H9 (cell line): ENCODE measurements around the gene SH3RF2. TPM values are rescaled to one million over a fixed set of nuclear protein-coding genes. Genes with fewer than 3 reads are reported as not detected.

ENCODE experiments used
- DNase-seq: peaks from one replicate; pipeline ENCODE4 v3.0.0-alpha.2; 2017
- H2AFZ ChIP-seq: one replicate; pipeline ENCODE4 v1.6.1; 2013; ENCODE audit warnings: mild to moderate bottlenecking, low read length, control low read depth, moderate library complexity
- H2AK5ac ChIP-seq: 2 replicates; pipeline ENCODE4 v1.6.1; 2013; ENCODE audit warnings: low read length, control low read depth, mixed read lengths; ENCODE audit not compliant: insufficient read length
- H2BK120ac ChIP-seq: one replicate; pipeline ENCODE4 v1.6.1; 2013; ENCODE audit warnings: low read depth, mild to moderate bottlenecking, low read length, control low read depth, inconsistent platforms; ENCODE audit not compliant: poor library complexity, severe bottlenecking
- H2BK12ac ChIP-seq: 2 replicates; pipeline ENCODE4 v1.6.1; 2013; ENCODE audit warnings: low read length, control low read depth, mixed read lengths, low read depth; ENCODE audit not compliant: insufficient read length
- H2BK15ac ChIP-seq: 2 replicates; pipeline ENCODE4 v1.6.1; 2013; ENCODE audit warnings: low read depth, low read length, control low read depth
- H2BK20ac ChIP-seq: one replicate; pipeline ENCODE4 v1.6.1; 2013; ENCODE audit warnings: low read depth, mild to moderate bottlenecking, low read length, control low read depth, inconsistent platforms; ENCODE audit not compliant: poor library complexity, severe bottlenecking
- H2BK5ac ChIP-seq: 2 replicates; pipeline ENCODE4 v1.6.1; 2013; ENCODE audit warnings: low read length, control low read depth, mixed read lengths; ENCODE audit not compliant: insufficient read length
- H3K14ac ChIP-seq: 2 replicates; pipeline ENCODE4 v1.6.1; 2013; ENCODE audit warnings: low read length, control low read depth; ENCODE audit not compliant: insufficient read depth
- H3K18ac ChIP-seq: 2 replicates; pipeline ENCODE4 v1.6.1; 2013; ENCODE audit warnings: low read depth, mild to moderate bottlenecking, mixed read lengths, low read length, control low read depth; ENCODE audit not compliant: insufficient read length
- H3K23ac ChIP-seq: 2 replicates; pipeline ENCODE4 v1.6.1; 2013; ENCODE audit warnings: low read length, control low read depth, mixed read lengths, low read depth; ENCODE audit not compliant: insufficient read length
- H3K23me2 ChIP-seq: 2 replicates; pipeline ENCODE4 v1.6.1; 2013; ENCODE audit warnings: low read depth, mild to moderate bottlenecking, mixed read lengths, low read length, control low read depth; ENCODE audit not compliant: insufficient read length, poor library complexity, severe bottlenecking
- H3K27ac ChIP-seq: 2 replicates; pipeline ENCODE4 v1.5.1; 2013; ENCODE audit warnings: low read length, control low read depth, mixed read lengths, low read depth; ENCODE audit not compliant: insufficient read length
- H3K27me3 ChIP-seq: 2 replicates; pipeline ENCODE4 v1.6.1; 2013; ENCODE audit warnings: low read length, control low read depth, inconsistent platforms; ENCODE audit not compliant: insufficient read depth
- H3K4ac ChIP-seq: 2 replicates; pipeline ENCODE4 v1.6.1; 2013; ENCODE audit warnings: low read depth, mild to moderate bottlenecking, control low read depth, inconsistent platforms, low read length, moderate library complexity
- H3K4me1 ChIP-seq: 2 replicates; pipeline ENCODE4 v1.6.1; 2013; ENCODE audit warnings: low read length, control low read depth, inconsistent platforms; ENCODE audit not compliant: insufficient read depth
- H3K4me2 ChIP-seq: 2 replicates; pipeline ENCODE4 v1.6.1; 2013; ENCODE audit warnings: low read length, control low read depth, mixed read lengths; ENCODE audit not compliant: insufficient read length, insufficient read depth
- H3K56ac ChIP-seq: 2 replicates; pipeline ENCODE4 v1.6.1; 2013; ENCODE audit warnings: low read depth, mild to moderate bottlenecking, mixed read lengths, low read length, control low read depth; ENCODE audit not compliant: insufficient read length
- H3K79me1 ChIP-seq: 2 replicates; pipeline ENCODE4 v1.6.1; 2013; ENCODE audit warnings: low read depth, mild to moderate bottlenecking, moderate library complexity, low read length, control low read depth, inconsistent platforms; ENCODE audit not compliant: insufficient read depth, poor library complexity, severe bottlenecking
- H3K79me2 ChIP-seq: 2 replicates; pipeline ENCODE4 v1.6.1; 2013; ENCODE audit warnings: low read length, control low read depth, inconsistent platforms; ENCODE audit not compliant: insufficient read depth
- H3K9ac ChIP-seq: 2 replicates; pipeline ENCODE4 v1.6.1; 2013; ENCODE audit warnings: low read length, control low read depth, mixed read lengths; ENCODE audit not compliant: insufficient read length; ENCODE audit errors: extremely low read depth
- H3K9me3 ChIP-seq: one replicate; pipeline ENCODE4 v1.6.1; 2013; ENCODE audit warnings: low read depth, low read length, inconsistent platforms; ENCODE audit not compliant: control insufficient read depth
- H3T11ph ChIP-seq: one replicate; pipeline ENCODE4 v1.6.1; 2013; ENCODE audit warnings: mild to moderate bottlenecking, low read length, control low read depth, inconsistent platforms
- H4K20me1 ChIP-seq: one replicate; pipeline ENCODE4 v1.6.1; 2013; ENCODE audit not compliant: control insufficient read depth, insufficient read length, insufficient read depth
- H4K5ac ChIP-seq: 2 replicates; pipeline ENCODE4 v1.6.1; 2013; ENCODE audit warnings: low read depth, mild to moderate bottlenecking, mixed read lengths, low read length, control low read depth; ENCODE audit not compliant: insufficient read length
- H4K8ac ChIP-seq: replicated peaks from 2 replicates; pipeline ENCODE4 v1.6.1; 2013; ENCODE audit warnings: low read length, control low read depth, mixed read lengths, low read depth; ENCODE audit not compliant: insufficient read length
- H4K91ac ChIP-seq: 2 replicates; pipeline ENCODE4 v1.6.1; 2013; ENCODE audit warnings: low read depth, mild to moderate bottlenecking, moderate library complexity, mixed read lengths, low read length, control low read depth; ENCODE audit not compliant: insufficient read length
- H3K27ac Mint-ChIP-seq, 3 experiments: 2 replicates in 2 of 3; 3 replicates in 1 of 3; pipeline ENCODE4 v1.8.0; 2020 to 2021; ENCODE audit warnings: mixed read lengths in 3 of 3, mild to moderate bottlenecking in 1 of 3, moderate library complexity in 1 of 3
- H3K27me3 Mint-ChIP-seq: 2 replicates; pipeline ENCODE4 v1.8.0; 2021; ENCODE audit warnings: low read depth, mild to moderate bottlenecking, moderate library complexity, mixed read lengths
- H3K36me3 Mint-ChIP-seq, 3 experiments: 2 replicates in 2 of 3; 3 replicates in 1 of 3; pipeline ENCODE4 v1.8.0; 2020 to 2021; ENCODE audit warnings: low read depth in 3 of 3, mixed read lengths in 3 of 3; ENCODE audit not compliant: insufficient read depth in 1 of 3
- H3K4me1 Mint-ChIP-seq, 2 experiments: 2 replicates each; pipeline ENCODE4 v1.8.0; 2020; ENCODE audit warnings: mixed read lengths in 2 of 2
- H3K4me3 Mint-ChIP-seq, 2 experiments: 2 replicates in 1 of 2; 3 replicates in 1 of 2; pipeline ENCODE4 v1.8.0; 2020 to 2021; ENCODE audit warnings: mild to moderate bottlenecking in 2 of 2, mixed read lengths in 2 of 2, moderate library complexity in 1 of 2
- H3K9me3 Mint-ChIP-seq, 2 experiments: 2 replicates in 1 of 2; 3 replicates in 1 of 2; pipeline ENCODE4 v1.8.0; 2020; ENCODE audit warnings: mild to moderate bottlenecking in 2 of 2, mixed read lengths in 2 of 2, moderate library complexity in 1 of 2
- WGBS: extraction: QIAGEN DNeasy Blood & Tissue Kit; methylation state at CpG from one replicate; pipeline ENCODE4 v1.1.7; 2013; ENCODE audit warnings: missing lambda C conversion rate, low lambda C conversion rate, mixed read lengths; ENCODE audit not compliant: insufficient read length; ENCODE audit errors: extremely low coverage; 5-methylcytosine and 5-hydroxymethylcytosine counted together
- total RNA-seq: library from RNA; stranded (reverse); gene quantifications from 2 replicates; pipeline ENCODE4 v1.2.1, GENCODE V29; 2021
- TF ChIP-seq, protein P1 (sequence below): fragments of 200-600 bp; sonication (generic); conservative IDR thresholded peaks from 3 replicates; pipeline ENCODE4 v1.8.0; 2021; ENCODE audit warnings: antibody characterized with exemption, mild to moderate bottlenecking

Gene SH3RF2
- total RNA-seq, 1 experiment from 2014 or later: 0.66 TPM

DNA sequence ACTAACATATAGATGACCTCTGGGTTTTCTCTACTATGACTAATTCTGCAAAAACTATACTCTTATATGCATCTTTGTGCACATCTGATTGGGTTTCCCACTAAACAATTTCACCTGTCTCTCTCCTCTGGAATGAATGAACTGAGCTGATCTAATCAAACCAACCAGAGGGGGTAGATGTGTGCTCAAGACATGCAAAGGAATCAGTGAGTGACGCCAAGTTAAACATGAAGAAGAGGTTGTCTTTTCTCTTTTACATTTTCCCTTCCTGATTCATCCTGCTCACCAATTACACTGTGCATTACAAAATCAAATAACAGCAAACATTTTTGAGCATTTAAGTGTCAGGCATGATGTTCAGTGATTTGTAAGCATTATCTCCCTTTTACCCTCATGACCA lies 34.0 kb upstream of the SH3RF2 start:
- peaks cover 18% of the 10 kb centered on the region in 2 experiments; a peak in 3 of 5 replicates for H3K9me3 Mint-ChIP-seq
- WGBS: no CpG with 5 or more reads among the region's 1 CpG

More for the DNA sequence above, 34.0 kb upstream of the SH3RF2 start:
- Histone ChIP-seq H2BK15ac (no peak overlapping the region), H2BK20ac (no peak overlapping the region), H2BK5ac (no peak overlapping the region), H3K79me1 (no peaks in the 10 kb centered on the region), H3K23me2 (no peaks in the 10 kb centered on the region), H3K4me2 (no peak overlapping the region), H3T11ph (no peak overlapping the region), H3K27ac (no peak overlapping the region), H3K4ac (no peak overlapping the region), H2AFZ (no peak overlapping the region), H3K4me1 (no peaks in the 10 kb centered on the region), H2BK120ac (no peak overlapping the region), H4K8ac (no peak overlapping the region), H2BK12ac (no peak overlapping the region), H3K18ac (no peak overlapping the region), H3K23ac (no peak overlapping the region), H3K56ac (no peak overlapping the region), H4K20me1 (no peaks in the 10 kb centered on the region), H4K91ac (no peak overlapping the region), H3K9ac (no peak overlapping the region), H4K5ac (no peak overlapping the region), H3K79me2 (no peaks in the 10 kb centered on the region), H3K27me3 (no peaks in the 10 kb centered on the region), H2AK5ac (no peak overlapping the region), H3K14ac (no peak overlapping the region), H3K9me3 (no peaks in the 10 kb centered on the region)
- H3K36me3 Mint-ChIP-seq: peaks cover 0 to 16% (median 8%) of the 10 kb centered on the region in 3 experiments; a peak in 4 of 7 replicates
- no peak overlapping the region for H3K27ac Mint-ChIP-seq
- no peaks in the 10 kb centered on the region for H3K27me3 Mint-ChIP-seq
- H3K4me1 Mint-ChIP-seq: peaks cover 6% of the 10 kb centered on the region in 2 experiments; a peak in 3 of 4 replicates
- TF ChIP-seq, protein P1, sequence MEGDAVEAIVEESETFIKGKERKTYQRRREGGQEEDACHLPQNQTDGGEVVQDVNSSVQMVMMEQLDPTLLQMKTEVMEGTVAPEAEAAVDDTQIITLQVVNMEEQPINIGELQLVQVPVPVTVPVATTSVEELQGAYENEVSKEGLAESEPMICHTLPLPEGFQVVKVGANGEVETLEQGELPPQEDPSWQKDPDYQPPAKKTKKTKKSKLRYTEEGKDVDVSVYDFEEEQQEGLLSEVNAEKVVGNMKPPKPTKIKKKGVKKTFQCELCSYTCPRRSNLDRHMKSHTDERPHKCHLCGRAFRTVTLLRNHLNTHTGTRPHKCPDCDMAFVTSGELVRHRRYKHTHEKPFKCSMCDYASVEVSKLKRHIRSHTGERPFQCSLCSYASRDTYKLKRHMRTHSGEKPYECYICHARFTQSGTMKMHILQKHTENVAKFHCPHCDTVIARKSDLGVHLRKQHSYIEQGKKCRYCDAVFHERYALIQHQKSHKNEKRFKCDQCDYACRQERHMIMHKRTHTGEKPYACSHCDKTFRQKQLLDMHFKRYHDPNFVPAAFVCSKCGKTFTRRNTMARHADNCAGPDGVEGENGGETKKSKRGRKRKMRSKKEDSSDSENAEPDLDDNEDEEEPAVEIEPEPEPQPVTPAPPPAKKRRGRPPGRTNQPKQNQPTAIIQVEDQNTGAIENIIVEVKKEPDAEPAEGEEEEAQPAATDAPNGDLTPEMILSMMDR: no peak
- DNase-seq: no peak
- no peak overlapping the region for H3K4me3 Mint-ChIP-seq
